Measurements from ENCODE around the gene PIEZO2.

DNA sequence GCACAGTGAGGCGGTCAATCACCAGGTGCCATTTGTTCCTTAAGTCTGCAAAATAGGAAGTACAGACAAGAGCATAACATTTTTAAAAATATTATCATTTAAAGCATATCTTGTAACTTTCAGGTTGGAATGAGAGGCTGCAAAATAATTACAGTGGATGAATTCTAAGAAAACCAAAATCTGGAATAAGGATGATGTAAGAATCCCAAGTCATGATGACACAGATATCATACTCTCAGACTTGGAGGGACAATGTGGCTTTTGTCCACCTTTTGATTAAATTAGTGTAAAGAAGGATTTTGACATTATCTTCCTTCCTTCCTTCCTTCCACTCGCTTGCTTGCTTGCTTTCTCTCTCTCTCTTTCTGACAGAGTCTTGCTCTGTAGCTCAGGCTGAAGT, 379.1 kb downstream of the PIEZO2 start:
- TF ChIP-seq EZH2 (IDR thresholded peaks at IDR 0.05) (no peak), CTCF (IDR thresholded peaks at IDR 0.05) (no peak), EZH2phosphoT487 (IDR thresholded peaks at IDR 0.05) (no peak)
